K562 (cell line): ENCODE measurements around the gene CEMIP. TPM values are rescaled to one million over a fixed set of nuclear protein-coding genes. Genes with fewer than 3 reads are reported as not detected.

Experiments used
- EGR1 ChIP-seq: fragments of 450-650 bp; conservative IDR thresholded peaks from 2 replicates; pipeline ENCODE4 v1.6.1; 2017; ENCODE audit warnings: mild to moderate bottlenecking
- HOMEZ ChIP-seq: fragments of 250-450 bp; sonication (Bioruptor Pico); IDR thresholded peaks from 2 replicates; pipeline ENCODE4 v1.4.0; 2020; ENCODE audit warnings: mild to moderate bottlenecking, moderate library complexity
- KAT8 ChIP-seq: fragments of 450-650 bp; IDR thresholded peaks from 2 replicates; pipeline ENCODE4 v1.6.1; 2016; ENCODE audit warnings: low read depth, mild to moderate bottlenecking
- NFIX ChIP-seq: fragments of 250-450 bp; sonication (Bioruptor Pico); IDR thresholded peaks from 2 replicates; pipeline ENCODE4 v1.4.0; 2020; ENCODE audit warnings: low read depth, mild to moderate bottlenecking, moderate library complexity
- SREBF2 ChIP-seq: sonication (generic); formaldehyde crosslinking; IDR thresholded peaks from 2 replicates; pipeline ENCODE4 v1.4.0; 2020; ENCODE audit warnings: mild to moderate bottlenecking, missing genetic modification reagents
- TAF1 ChIP-seq: IDR thresholded peaks from 2 replicates; pipeline ENCODE4 v1.6.1; 2011; ENCODE audit warnings: mild to moderate bottlenecking, low read length, moderate library complexity; ENCODE audit not compliant: insufficient read depth, control insufficient read depth, severe bottlenecking; ENCODE audit errors: extremely low read depth
- ZNF124 ChIP-seq: sonication (generic); formaldehyde crosslinking; IDR thresholded peaks from 2 replicates; pipeline ENCODE4 v1.8.1; 2022; ENCODE audit warnings: missing genetic modification reagents
- polyA plus RNA-seq, 8 experiments: library from polyadenylated mRNA; depleted of rRNA in 4 of 8; stranded (reverse) in 5 of 8; unstranded in 3 of 8; fragments of >200 nt; fragmentation: Nextera tagmentation in 2 of 8; fragmentation: Illumina TruSeq in 1 of 8; extraction: Ambion mirVana in 2 of 8; extraction: Trizol in 1 of 8; gene quantifications; 2 replicates each; pipeline versions ENCODE4 v1.2.1 to v1.2.3, GENCODE V29; 2011 to 2014; ENCODE audit warnings: inconsistent platforms in 1 of 8, missing spikeins in 1 of 8
- total RNA-seq, 7 experiments: library from RNA; depleted of rRNA in 6 of 7; stranded (reverse); fragments of >200 nt in 6 of 7; fragmentation: Illumina TruSeq in 2 of 7; extraction: Trizol in 2 of 7; gene quantifications; 2 replicates each; pipeline versions ENCODE4 v1.2.1 to v1.2.3, GENCODE V29; 2011 to 2021; ENCODE audit warnings: low replicate concordance in 1 of 7
- TF ChIP-seq, protein P1 (sequence below): fragments of 250-450 bp; sonication (Bioruptor Pico); IDR thresholded peaks from 2 replicates; pipeline ENCODE4 v1.5.0; 2021; ENCODE audit warnings: mild to moderate bottlenecking, borderline replicate concordance

The CEMIP gene
- total and polyA plus RNA-seq, 9 of the 15 experiments (the other 6 are each of a cell fraction or from before 2014, with no cell fraction given): 0.33 TPM; not detected in 8

DNA sequence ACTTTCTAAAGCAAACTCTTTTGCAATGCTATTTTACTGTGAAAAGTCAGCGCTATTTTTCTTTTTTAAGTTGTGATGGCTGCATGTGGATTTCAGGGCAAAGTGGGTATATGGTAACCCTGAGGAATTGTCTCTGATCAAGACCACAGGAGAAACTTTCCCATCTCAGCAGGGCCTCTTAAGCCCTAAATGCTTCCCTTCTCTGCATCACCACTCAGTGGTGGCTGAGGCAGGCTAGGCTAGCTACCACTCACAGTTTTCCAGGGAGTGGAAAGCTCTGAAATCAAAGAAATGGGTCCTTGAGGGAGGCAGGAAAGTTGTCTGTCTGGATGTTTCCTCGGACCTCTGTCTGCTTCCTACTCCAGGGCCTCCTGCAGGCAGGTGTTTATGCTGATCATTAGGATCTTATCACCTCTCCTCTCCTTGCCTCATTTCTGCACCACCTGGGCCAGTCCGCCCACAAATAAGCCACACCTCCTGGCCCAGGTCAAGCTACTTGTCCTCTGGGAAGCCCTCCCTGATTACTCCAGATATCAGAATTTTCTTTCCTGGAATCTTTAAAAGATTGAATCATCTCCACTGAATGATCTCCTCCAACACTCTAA, 37.0 kb downstream of the CEMIP start (continued):
- TF ChIP-seq SREBF2 (CRISPR knock-in tag) (no peak), KAT8 (no peak), EGR1 (no peak), ZNF124 (CRISPR knock-in tag) (no peak), HOMEZ (CRISPR knock-in tag) (no peak), TAF1 (no peak), NFIX (CRISPR knock-in tag) (no peak)
- TF ChIP-seq, protein P1, sequence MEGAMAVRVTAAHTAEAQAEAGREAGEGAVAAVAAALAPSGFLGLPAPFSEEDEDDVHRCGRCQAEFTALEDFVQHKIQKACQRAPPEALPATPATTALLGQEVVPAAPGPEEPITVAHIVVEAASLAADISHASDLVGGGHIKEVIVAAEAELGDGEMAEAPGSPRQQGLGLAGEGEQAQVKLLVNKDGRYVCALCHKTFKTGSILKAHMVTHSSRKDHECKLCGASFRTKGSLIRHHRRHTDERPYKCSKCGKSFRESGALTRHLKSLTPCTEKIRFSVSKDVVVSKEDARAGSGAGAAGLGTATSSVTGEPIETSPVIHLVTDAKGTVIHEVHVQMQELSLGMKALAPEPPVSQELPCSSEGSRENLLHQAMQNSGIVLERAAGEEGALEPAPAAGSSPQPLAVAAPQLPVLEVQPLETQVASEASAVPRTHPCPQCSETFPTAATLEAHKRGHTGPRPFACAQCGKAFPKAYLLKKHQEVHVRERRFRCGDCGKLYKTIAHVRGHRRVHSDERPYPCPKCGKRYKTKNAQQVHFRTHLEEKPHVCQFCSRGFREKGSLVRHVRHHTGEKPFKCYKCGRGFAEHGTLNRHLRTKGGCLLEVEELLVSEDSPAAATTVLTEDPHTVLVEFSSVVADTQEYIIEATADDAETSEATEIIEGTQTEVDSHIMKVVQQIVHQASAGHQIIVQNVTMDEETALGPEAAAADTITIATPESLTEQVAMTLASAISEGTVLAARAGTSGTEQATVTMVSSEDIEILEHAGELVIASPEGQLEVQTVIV (CRISPR knock-in tag): no peak
